H9 (cell line): ENCODE results near the gene FSTL4. TPM values are rescaled to one million over a fixed set of nuclear protein-coding genes. Genes with fewer than 3 reads are reported as not detected.

ENCODE experiments used
- DNase-seq: peaks from one replicate; pipeline ENCODE4 v3.0.0-alpha.2; 2017
- H2AFZ ChIP-seq: one replicate; pipeline ENCODE4 v1.6.1; 2013; ENCODE audit warnings: mild to moderate bottlenecking, low read length, control low read depth, moderate library complexity
- H2AK5ac ChIP-seq: 2 replicates; pipeline ENCODE4 v1.6.1; 2013; ENCODE audit warnings: low read length, control low read depth, mixed read lengths; ENCODE audit not compliant: insufficient read length
- H2BK120ac ChIP-seq: one replicate; pipeline ENCODE4 v1.6.1; 2013; ENCODE audit warnings: low read depth, mild to moderate bottlenecking, low read length, control low read depth, inconsistent platforms; ENCODE audit not compliant: poor library complexity, severe bottlenecking
- H2BK12ac ChIP-seq: 2 replicates; pipeline ENCODE4 v1.6.1; 2013; ENCODE audit warnings: low read length, control low read depth, mixed read lengths, low read depth; ENCODE audit not compliant: insufficient read length
- H2BK15ac ChIP-seq: 2 replicates; pipeline ENCODE4 v1.6.1; 2013; ENCODE audit warnings: low read depth, low read length, control low read depth
- H2BK20ac ChIP-seq: one replicate; pipeline ENCODE4 v1.6.1; 2013; ENCODE audit warnings: low read depth, mild to moderate bottlenecking, low read length, control low read depth, inconsistent platforms; ENCODE audit not compliant: poor library complexity, severe bottlenecking
- H2BK5ac ChIP-seq: 2 replicates; pipeline ENCODE4 v1.6.1; 2013; ENCODE audit warnings: low read length, control low read depth, mixed read lengths; ENCODE audit not compliant: insufficient read length
- H3K14ac ChIP-seq: 2 replicates; pipeline ENCODE4 v1.6.1; 2013; ENCODE audit warnings: low read length, control low read depth; ENCODE audit not compliant: insufficient read depth
- H3K18ac ChIP-seq: 2 replicates; pipeline ENCODE4 v1.6.1; 2013; ENCODE audit warnings: low read depth, mild to moderate bottlenecking, mixed read lengths, low read length, control low read depth; ENCODE audit not compliant: insufficient read length
- H3K23ac ChIP-seq: 2 replicates; pipeline ENCODE4 v1.6.1; 2013; ENCODE audit warnings: low read length, control low read depth, mixed read lengths, low read depth; ENCODE audit not compliant: insufficient read length
- H3K23me2 ChIP-seq: 2 replicates; pipeline ENCODE4 v1.6.1; 2013; ENCODE audit warnings: low read depth, mild to moderate bottlenecking, mixed read lengths, low read length, control low read depth; ENCODE audit not compliant: insufficient read length, poor library complexity, severe bottlenecking
- H3K27ac ChIP-seq: 2 replicates; pipeline ENCODE4 v1.5.1; 2013; ENCODE audit warnings: low read length, control low read depth, mixed read lengths, low read depth; ENCODE audit not compliant: insufficient read length
- H3K27me3 ChIP-seq: 2 replicates; pipeline ENCODE4 v1.6.1; 2013; ENCODE audit warnings: low read length, control low read depth, inconsistent platforms; ENCODE audit not compliant: insufficient read depth
- H3K4ac ChIP-seq: 2 replicates; pipeline ENCODE4 v1.6.1; 2013; ENCODE audit warnings: low read depth, mild to moderate bottlenecking, control low read depth, inconsistent platforms, low read length, moderate library complexity
- H3K4me1 ChIP-seq: 2 replicates; pipeline ENCODE4 v1.6.1; 2013; ENCODE audit warnings: low read length, control low read depth, inconsistent platforms; ENCODE audit not compliant: insufficient read depth
- H3K4me2 ChIP-seq: 2 replicates; pipeline ENCODE4 v1.6.1; 2013; ENCODE audit warnings: low read length, control low read depth, mixed read lengths; ENCODE audit not compliant: insufficient read length, insufficient read depth
- H3K56ac ChIP-seq: 2 replicates; pipeline ENCODE4 v1.6.1; 2013; ENCODE audit warnings: low read depth, mild to moderate bottlenecking, mixed read lengths, low read length, control low read depth; ENCODE audit not compliant: insufficient read length
- H3K79me1 ChIP-seq: 2 replicates; pipeline ENCODE4 v1.6.1; 2013; ENCODE audit warnings: low read depth, mild to moderate bottlenecking, moderate library complexity, low read length, control low read depth, inconsistent platforms; ENCODE audit not compliant: insufficient read depth, poor library complexity, severe bottlenecking
- H3K79me2 ChIP-seq: 2 replicates; pipeline ENCODE4 v1.6.1; 2013; ENCODE audit warnings: low read length, control low read depth, inconsistent platforms; ENCODE audit not compliant: insufficient read depth
- H3K9ac ChIP-seq: 2 replicates; pipeline ENCODE4 v1.6.1; 2013; ENCODE audit warnings: low read length, control low read depth, mixed read lengths; ENCODE audit not compliant: insufficient read length; ENCODE audit errors: extremely low read depth
- H3K9me3 ChIP-seq: one replicate; pipeline ENCODE4 v1.6.1; 2013; ENCODE audit warnings: low read depth, low read length, inconsistent platforms; ENCODE audit not compliant: control insufficient read depth
- H3T11ph ChIP-seq: one replicate; pipeline ENCODE4 v1.6.1; 2013; ENCODE audit warnings: mild to moderate bottlenecking, low read length, control low read depth, inconsistent platforms
- H4K20me1 ChIP-seq: one replicate; pipeline ENCODE4 v1.6.1; 2013; ENCODE audit not compliant: control insufficient read depth, insufficient read length, insufficient read depth
- H4K5ac ChIP-seq: 2 replicates; pipeline ENCODE4 v1.6.1; 2013; ENCODE audit warnings: low read depth, mild to moderate bottlenecking, mixed read lengths, low read length, control low read depth; ENCODE audit not compliant: insufficient read length
- H4K8ac ChIP-seq: replicated peaks from 2 replicates; pipeline ENCODE4 v1.6.1; 2013; ENCODE audit warnings: low read length, control low read depth, mixed read lengths, low read depth; ENCODE audit not compliant: insufficient read length
- H4K91ac ChIP-seq: 2 replicates; pipeline ENCODE4 v1.6.1; 2013; ENCODE audit warnings: low read depth, mild to moderate bottlenecking, moderate library complexity, mixed read lengths, low read length, control low read depth; ENCODE audit not compliant: insufficient read length
- H3K27ac Mint-ChIP-seq, 3 experiments: 2 replicates in 2 of 3; 3 replicates in 1 of 3; pipeline ENCODE4 v1.8.0; 2020 to 2021; ENCODE audit warnings: mixed read lengths in 3 of 3, mild to moderate bottlenecking in 1 of 3, moderate library complexity in 1 of 3
- H3K27me3 Mint-ChIP-seq: 2 replicates; pipeline ENCODE4 v1.8.0; 2021; ENCODE audit warnings: low read depth, mild to moderate bottlenecking, moderate library complexity, mixed read lengths
- H3K36me3 Mint-ChIP-seq, 3 experiments: 2 replicates in 2 of 3; 3 replicates in 1 of 3; pipeline ENCODE4 v1.8.0; 2020 to 2021; ENCODE audit warnings: low read depth in 3 of 3, mixed read lengths in 3 of 3; ENCODE audit not compliant: insufficient read depth in 1 of 3
- H3K4me1 Mint-ChIP-seq, 2 experiments: 2 replicates each; pipeline ENCODE4 v1.8.0; 2020; ENCODE audit warnings: mixed read lengths in 2 of 2
- H3K4me3 Mint-ChIP-seq, 2 experiments: 2 replicates in 1 of 2; 3 replicates in 1 of 2; pipeline ENCODE4 v1.8.0; 2020 to 2021; ENCODE audit warnings: mild to moderate bottlenecking in 2 of 2, mixed read lengths in 2 of 2, moderate library complexity in 1 of 2
- H3K9me3 Mint-ChIP-seq, 2 experiments: 2 replicates in 1 of 2; 3 replicates in 1 of 2; pipeline ENCODE4 v1.8.0; 2020; ENCODE audit warnings: mild to moderate bottlenecking in 2 of 2, mixed read lengths in 2 of 2, moderate library complexity in 1 of 2
- WGBS: extraction: QIAGEN DNeasy Blood & Tissue Kit; methylation state at CpG from one replicate; pipeline ENCODE4 v1.1.7; 2013; ENCODE audit warnings: missing lambda C conversion rate, low lambda C conversion rate, mixed read lengths; ENCODE audit not compliant: insufficient read length; ENCODE audit errors: extremely low coverage; 5-methylcytosine and 5-hydroxymethylcytosine counted together
- total RNA-seq: library from RNA; stranded (reverse); gene quantifications from 2 replicates; pipeline ENCODE4 v1.2.1, GENCODE V29; 2021
- TF ChIP-seq, protein P1 (sequence below): fragments of 200-600 bp; sonication (generic); conservative IDR thresholded peaks from 3 replicates; pipeline ENCODE4 v1.8.0; 2021; ENCODE audit warnings: antibody characterized with exemption, mild to moderate bottlenecking

FSTL4 gene
- total RNA-seq, 1 experiment from 2014 or later = 5.7 TPM

DNA sequence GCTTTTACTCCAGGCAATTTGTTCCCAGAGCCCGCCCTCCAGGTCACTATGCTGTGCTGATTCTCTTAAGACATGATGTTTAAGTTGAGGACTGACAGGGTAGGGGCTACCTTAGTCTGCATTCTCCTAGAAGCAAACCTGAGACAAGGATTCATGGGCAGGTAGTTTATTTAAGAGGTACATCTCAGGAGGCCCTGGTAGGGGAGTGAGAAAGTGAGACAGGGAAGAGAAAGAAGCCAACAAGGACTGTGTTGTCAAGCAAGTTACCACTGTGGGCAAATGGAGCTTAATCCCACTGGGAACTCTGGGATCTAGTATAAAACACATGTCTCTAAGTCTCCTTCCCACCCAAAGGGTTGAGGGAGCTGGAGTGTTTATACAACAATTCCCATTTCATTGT is 43.6 kb upstream of the FSTL4 start:
- Mint-ChIP-seq H3K36me3 (no peaks in the 10 kb centered on the region), H3K4me1 (no peaks in the 10 kb centered on the region), H3K27ac (no peak overlapping the region), H3K27me3 (no peaks in the 10 kb centered on the region; the same call in 1 of the 2 replicates), H3K4me3 (no peak overlapping the region), H3K9me3 (no peaks in the 10 kb centered on the region)
- Histone ChIP-seq H2BK20ac (no peak overlapping the region), H3K23me2 (no peaks in the 10 kb centered on the region), H4K5ac (no peak overlapping the region), H3K27ac (no peak overlapping the region), H3K27me3 (no peaks in the 10 kb centered on the region), H2BK120ac (no peak overlapping the region), H3K56ac (no peak overlapping the region), H3T11ph (no peak overlapping the region), H2AFZ (no peak overlapping the region), H3K18ac (no peak overlapping the region), H3K4me2 (no peak overlapping the region), H3K4ac (no peak overlapping the region), H3K9me3 (no peaks in the 10 kb centered on the region), H3K14ac (no peak overlapping the region), H3K79me2 (no peaks in the 10 kb centered on the region), H4K8ac (no peak overlapping the region), H3K23ac (no peak overlapping the region), H2BK12ac (no peak overlapping the region), H3K9ac (no peak overlapping the region), H4K91ac (no peak overlapping the region), H2AK5ac (no peak overlapping the region), H2BK5ac (no peak overlapping the region), H3K79me1 (no peaks in the 10 kb centered on the region), H2BK15ac (no peak overlapping the region), H4K20me1 (no peaks in the 10 kb centered on the region), H3K4me1 (no peaks in the 10 kb centered on the region)
- TF ChIP-seq, protein P1, sequence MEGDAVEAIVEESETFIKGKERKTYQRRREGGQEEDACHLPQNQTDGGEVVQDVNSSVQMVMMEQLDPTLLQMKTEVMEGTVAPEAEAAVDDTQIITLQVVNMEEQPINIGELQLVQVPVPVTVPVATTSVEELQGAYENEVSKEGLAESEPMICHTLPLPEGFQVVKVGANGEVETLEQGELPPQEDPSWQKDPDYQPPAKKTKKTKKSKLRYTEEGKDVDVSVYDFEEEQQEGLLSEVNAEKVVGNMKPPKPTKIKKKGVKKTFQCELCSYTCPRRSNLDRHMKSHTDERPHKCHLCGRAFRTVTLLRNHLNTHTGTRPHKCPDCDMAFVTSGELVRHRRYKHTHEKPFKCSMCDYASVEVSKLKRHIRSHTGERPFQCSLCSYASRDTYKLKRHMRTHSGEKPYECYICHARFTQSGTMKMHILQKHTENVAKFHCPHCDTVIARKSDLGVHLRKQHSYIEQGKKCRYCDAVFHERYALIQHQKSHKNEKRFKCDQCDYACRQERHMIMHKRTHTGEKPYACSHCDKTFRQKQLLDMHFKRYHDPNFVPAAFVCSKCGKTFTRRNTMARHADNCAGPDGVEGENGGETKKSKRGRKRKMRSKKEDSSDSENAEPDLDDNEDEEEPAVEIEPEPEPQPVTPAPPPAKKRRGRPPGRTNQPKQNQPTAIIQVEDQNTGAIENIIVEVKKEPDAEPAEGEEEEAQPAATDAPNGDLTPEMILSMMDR = no peak
- no CpG with 5 or more reads among the region's 1 CpG for WGBS
- no peak for DNase-seq
